Measurements from ENCODE around the gene ZNF445.
"Not testable (repeated sequence)": the region's sequence is repeated elsewhere in the genome, so short reads cannot be mapped to it uniquely, and the experiment has no call there.

ZNF445 gene

DNA sequence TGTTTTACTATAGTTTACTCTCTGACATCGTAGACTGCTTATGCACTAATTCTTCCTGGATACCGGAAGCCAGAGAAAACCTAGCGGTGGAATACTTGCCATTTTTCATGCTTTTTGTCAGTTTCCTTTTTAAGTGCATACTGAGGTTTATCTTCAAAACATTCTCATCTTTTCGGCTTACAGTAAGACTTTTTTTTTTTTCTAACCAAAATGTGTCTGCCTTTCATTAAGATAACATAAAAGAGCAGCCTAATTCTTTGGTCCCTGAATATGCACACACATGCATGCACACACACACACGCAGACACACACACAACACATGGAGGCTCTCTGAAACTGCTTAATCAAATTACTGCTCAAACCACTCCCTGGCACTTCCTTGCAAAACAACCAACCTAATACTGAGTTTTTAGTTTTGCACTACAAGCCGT, 1.3 kb downstream of the ZNF445 start:
- no peak for DNase-seq (ENCODE audit: low spot score)

DNA sequence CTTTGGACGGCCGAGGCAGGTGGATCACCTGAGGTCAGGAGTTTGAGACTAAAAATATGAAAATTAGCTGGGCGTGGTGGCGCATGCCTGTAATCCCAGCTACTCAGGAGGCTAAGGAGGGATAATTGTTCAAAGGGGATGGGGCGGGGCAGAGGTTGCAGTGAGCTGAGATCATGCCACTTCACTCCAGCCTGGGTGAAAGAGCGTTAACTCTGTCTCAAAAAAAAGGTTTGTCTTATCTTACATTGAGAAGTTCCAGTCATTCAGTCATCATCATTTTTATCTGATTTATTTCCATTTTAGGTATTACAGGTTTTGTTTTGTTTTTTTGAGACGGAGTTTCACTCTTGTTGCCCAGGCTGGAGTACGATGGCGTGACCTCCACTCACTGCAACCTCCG, 2.6 kb downstream of the ZNF445 start:
- DNase-seq (ENCODE audit: low spot score) = not testable (repeated sequence)

DNA sequence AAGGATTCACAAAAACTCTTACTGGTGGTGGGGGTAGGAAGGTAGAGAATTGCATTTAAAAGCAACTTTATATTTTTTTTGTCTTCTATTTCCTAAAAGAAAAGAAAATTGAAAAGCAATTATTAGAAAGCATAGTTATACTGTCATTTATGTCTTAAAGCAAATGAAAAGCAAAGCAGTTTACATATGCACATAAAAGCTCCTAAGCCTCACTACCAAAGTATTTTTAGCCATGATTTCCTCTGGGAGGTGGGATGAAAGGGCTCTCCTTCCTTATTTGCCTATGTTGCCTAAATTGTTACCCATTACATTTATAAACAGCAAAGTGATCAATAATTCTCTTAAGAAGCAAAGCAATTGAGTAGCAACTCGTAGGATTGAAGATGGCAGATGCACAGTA, 7.0 kb downstream of the ZNF445 start:
- DNase-seq (ENCODE audit: low spot score) = no peak

DNA sequence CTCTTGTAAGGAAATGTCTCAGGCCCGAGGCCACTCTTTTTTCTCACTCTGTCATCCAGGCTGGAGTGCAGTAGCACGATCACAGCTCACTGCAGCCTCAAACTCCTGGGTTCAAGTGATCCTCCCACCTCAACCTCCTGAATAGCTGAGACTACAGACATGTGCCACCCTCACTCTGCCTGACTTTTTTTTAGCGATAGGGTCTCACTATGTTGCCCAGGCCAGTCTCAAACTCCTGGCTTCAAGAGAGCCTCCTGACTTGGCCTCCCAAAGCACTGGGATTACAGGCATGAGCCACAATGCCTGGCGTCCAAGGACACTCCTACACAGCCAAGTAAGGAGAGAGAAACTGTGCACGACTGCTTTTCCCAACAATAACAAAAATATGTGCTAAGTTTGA, 7.6 kb downstream of the ZNF445 start:
- no peak for DNase-seq (ENCODE audit: low spot score)

DNA sequence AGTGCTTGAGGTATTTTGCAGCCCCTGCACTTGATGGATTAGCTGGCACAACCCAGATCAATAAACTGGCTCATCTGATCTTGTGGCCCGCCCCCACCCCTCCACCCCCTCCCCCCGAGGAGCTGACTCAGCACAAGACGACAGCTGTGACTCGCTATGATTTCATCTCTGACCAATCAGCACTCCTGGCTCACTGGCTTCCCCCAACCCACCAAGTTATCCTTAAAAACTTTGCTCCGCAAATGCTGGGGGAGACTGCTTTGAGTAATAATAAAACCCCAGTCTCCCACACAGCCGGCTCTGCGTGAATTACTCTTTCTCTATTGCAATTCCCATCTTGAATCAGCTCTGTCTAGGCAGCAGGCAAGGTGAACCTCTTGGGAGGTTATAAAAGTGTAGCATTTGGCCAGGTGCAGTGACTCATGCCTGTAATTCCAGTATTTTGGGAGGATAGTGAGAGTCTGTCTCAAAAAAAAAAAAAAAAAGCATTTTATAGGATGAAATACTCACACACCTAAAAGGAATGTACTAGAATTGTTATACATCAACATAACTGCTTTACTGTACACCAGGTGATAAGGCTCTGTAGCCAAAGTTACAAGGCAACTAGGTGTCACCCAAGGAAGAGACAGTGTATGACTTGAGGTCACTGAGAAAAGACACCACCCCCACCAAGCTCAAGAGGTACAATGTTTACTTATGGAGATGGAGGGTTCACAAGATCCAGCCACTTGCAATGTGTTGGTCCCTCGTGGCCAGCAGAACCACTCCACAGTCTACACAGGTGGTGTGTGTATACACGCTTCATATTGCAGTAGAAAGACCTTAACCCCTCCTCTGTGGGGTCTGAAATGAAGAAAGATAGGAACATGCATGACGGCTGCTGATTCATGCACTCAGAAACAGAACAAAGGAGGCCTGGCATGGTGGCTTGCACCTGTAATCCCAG, 8.6 kb downstream of the ZNF445 start:
- peak; percentile 17 for DNase-seq (ENCODE audit: low spot score)

DNA sequence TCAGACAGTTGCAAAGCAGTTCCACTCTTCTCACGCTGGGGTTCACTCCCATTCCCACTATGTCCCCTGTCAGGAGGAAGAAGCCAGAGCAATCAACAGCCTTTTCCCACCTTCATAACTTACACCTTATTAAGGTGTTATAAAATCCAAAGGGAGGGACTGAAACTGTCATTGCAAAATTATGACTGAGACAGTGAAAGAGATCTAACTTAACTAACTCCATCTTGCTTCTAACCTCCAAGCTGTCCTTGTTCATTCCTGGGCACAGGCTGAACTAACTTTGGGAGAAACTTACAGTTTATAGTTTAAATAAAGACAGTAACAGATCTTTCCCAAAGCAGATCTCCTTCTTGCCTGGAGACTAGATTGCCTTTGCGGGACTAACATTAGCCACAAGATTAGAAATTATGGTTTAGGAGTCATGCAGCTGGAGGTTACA, 9.4 kb downstream of the ZNF445 start:
- DNase-seq (ENCODE audit: low spot score) = not testable (repeated sequence)

DNA sequence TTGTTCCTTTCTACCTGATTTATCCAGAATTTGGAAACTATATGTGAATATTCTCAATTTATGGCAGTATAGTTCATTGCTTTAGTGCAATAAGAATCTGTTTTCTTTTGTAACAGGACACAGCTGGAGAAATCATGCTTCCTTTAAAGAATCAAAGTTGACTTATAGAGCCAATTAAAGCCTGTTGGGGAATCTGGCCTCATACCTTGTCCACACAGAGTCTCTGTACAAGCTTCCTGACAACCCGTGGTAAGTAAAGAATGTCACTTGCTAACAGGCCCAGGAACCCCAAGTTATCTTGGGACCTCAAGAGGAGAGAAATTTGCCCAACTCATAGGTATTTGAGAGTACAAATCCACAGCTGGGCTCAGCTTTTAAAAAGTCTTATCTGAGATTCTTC, 10.2 kb downstream of the ZNF445 start:
- DNase-seq (ENCODE audit: low spot score) = no peak

DNA sequence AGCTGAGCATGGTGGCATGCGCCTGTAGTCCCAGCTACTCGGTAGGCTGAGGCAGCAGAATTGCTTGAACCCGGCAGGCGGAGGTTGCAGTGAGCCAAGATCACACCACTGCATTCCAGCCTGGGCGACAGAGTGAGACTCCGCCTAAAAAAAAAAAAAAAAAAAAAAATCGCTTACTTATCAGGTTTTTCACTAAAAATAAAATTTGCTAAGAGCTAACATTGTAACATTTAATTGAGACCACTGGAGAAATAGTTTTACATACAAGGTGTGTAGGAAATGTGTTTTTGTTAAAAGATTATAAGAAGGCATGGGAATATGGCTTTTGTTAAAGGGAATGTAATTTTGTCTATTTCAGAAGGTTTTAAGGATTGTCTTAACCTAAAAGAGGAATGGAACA, 12.6 kb downstream of the ZNF445 start:
- not testable (repeated sequence) for DNase-seq (ENCODE audit: low spot score)

DNA sequence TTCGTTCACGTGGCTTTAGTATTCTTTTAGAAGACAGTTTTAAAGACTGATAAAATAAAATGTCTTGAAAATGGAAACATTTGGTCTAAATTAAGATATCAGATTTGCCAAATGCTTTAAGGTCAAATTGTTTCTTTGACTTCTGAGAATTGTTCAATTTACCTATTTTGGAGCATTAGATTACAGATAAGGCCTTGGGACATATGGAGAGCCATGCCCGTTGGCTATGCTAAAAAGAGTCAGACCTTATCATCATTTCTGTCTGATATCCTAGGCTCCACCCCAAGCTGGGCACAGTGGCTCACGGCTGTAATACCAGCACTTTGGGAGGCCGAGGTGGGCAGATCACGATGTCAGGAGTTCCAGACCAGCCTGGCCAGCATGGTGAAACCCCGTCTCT, 13.0 kb downstream of the ZNF445 start:
- DNase-seq (ENCODE audit: low spot score) = no peak

DNA sequence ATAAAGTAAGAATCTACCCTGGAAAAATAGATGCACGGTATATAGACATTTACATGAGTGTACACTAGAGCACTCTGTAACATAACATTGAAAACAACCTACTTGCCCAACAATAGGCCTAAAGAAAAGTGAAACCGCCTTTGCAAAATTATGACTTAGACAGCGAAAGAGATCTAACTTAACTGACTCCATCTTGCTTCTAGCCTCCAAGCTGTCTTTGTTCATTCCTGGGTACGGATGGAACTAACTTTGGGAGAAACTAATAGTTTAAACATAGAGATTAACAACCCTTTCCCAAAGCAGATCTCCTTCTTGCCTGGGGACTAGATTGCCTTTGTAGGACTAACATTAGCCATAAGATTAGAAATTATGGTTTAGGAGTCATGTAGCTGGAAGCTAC, 17.4 kb downstream of the ZNF445 start:
- not testable (repeated sequence) for DNase-seq (ENCODE audit: low spot score)

DNA sequence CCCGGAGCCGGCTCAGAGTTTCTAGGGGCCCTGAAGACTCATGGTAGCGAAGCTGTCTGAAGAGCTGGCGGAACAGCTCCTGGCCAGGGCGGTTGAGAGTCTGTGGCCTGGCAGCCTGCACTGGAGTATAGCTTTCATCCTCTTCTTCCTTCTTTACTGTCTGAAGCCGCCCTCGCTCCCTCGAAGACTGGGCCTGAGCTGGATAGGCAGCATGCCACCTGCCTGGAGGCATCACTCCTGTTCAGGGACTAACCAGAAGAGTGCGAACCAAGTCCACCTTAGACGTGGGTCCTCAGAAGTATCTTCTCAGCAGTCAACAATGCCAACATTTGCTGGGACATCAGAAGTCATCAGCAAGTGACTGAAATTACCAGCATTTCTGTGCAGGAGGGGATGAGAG, 22.2 kb downstream of the ZNF445 start:
- no peak for DNase-seq (ENCODE audit: low spot score)

DNA sequence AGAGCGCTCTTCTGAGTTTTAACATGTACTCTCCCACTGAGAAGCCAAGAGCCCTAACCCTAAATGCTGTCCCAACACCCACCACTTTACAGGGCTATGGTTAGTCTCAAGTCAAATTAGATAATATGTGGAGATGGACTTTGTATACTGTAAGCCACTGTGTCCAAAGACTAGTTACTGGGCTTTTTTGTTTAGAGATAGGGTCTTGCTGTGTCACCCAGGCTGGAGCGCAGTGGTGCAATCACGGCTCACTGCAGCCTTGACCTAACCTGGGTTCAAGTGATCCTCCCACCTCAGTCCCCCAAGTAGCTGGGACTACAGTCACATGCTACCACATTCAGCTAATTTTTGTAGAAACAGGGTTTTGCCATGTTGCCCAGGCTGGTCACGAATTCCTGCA, 23.2 kb downstream of the ZNF445 start:
- no peak for DNase-seq (ENCODE audit: low spot score)

DNA sequence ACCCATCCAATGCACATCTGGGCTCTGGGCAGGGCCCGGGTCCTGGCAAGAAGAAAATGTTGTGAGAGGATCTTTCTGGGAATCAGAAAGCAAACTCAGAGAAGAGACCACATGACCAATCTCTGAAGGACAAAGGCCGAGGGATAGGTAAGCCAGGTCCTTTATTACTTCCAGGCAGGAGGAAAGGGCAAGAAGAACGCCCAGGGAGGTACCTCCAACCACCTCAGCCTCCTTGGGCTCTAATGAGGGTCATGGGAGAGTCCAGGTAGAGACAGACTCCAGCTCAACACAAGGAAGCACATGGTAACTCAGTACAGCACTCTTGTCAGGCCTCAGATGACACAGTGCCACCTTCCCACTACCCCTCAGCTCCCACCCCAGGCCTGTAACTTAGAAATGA, 26.0 kb downstream of the ZNF445 start:
- no peak for DNase-seq (ENCODE audit: low spot score)

DNA sequence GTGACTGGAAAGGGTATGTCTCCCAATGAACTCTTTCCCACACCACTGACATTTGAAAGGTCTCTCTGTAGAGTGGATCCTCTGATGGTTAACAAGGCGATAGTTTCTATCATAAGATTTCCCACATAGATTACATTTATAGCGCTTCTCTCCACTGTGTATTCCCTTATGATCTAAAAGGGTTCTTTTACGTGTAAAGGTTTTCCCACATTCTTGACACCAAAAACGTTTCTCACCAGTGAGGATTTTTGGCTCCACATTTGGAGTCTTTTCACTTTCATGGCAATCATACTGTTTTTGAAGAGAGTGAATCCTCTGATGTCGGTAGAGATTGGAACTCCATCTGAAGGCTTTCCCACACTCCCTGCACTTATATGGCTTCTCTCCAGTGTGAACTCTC, 30.5 kb downstream of the ZNF445 start:
- no peak for DNase-seq (ENCODE audit: low spot score)

DNA sequence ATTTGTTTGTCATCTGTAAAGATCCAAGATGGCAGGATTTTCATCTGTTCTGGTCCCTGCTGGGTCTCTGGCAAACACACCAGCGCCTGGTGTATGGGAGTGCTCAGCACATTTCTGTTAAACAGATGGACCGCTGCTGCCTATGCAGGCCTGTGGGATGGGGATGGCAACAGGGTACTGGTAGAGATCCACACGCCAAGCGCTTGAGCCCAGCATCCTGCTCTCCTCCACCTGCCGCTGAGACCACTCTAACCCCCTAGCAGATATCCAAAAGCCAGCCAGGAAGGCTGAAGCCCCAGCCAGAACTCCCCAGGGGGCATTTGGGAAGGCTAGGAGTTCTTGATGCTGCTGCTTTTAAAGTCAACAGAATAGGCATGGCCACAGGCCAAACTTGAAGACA, 31.7 kb downstream of the ZNF445 start:
- DNase-seq (ENCODE audit: low spot score) = no peak

DNA sequence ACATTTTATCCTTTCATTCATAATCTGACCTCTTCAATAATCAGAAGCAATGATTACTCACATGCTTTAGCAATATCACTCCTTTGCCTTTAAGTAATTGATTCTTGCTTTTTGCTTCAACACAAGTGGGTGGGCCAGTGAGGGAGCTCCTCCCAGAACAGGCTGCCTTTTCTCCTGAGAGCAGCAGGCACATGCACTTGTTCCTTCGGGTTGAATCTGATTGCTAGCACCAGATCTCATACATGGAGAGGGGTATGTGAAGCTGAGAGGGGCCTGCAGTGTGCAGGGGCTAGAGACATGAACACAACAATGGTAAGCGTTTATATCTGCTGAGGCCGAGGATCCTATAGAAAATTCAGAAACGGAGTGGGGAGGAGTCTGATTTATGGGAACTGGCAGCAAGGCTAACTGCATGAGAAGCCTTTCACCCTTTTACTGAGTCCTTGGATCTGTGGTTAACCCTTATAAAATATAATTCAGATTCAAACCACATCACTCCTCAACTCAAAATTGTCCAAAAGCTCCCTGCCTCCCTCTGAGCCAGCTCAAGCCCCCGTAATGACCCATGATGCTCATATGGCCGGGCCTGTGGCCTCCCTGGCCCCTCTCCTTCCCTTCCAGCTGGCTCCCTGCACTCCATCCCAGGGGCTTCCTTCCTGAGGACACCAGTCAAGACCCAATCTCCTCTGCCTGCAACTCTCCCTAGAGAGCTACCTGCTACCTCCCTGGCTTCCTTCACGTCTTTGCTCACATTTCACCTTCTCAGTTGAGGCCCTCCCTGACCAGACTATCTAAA, 32.4 kb downstream of the ZNF445 start:
- DNase-seq (ENCODE audit: low spot score) = no peak

DNA sequence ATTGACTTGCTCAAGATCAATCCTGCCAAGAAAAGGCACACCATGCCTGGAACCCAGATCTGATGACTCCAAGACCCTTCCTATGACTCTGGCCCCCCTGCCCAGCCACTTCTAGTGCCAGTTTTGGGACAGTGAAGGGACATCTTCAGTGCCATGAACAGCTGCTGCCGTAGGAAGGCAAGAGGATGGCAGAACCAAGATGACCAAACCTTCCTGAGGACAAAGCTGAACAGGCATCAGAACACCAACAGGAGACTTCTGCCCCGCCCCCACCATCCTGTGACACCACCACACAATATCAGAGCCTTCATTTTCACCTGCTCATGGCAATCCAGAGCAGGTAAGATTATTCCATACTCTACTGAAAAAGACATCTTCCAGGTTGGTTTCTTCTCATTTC, 33.0 kb downstream of the ZNF445 start:
- no peak for DNase-seq (ENCODE audit: low spot score)

DNA sequence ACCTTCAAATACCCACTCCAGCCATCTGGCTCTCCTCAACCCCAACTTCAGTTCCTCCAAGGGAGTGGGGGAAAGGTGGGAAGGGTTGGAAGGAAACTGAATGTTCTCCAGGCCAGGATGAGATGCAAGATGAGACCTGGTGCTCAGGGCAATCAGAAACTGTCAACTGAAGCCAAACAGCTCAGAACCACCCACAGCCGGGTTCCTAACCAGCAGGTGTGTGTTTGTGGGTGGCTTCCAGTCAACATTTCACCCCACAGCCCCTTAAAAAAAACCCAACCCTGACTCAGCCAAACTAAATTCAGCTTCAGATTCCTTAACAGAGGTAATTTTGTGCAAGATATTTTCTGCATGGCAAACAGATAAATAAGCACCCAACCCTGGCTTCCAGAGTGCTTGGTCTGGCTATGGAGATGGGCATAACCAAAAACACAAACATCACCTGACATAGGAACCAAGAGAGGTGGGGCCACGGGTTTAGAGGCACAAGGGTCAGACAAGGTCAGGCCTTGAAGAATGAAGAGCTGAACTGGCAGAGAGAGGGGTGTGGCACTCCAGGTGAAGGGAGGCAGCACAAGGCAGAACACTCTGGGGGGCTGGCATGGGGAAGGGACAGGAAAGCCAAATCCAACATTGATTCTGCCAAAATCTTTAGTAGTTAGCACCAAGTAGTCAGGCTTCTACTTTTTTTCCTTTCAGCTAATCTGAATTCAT, 34.7 kb downstream of the ZNF445 start:
- no peak for DNase-seq (ENCODE audit: low spot score)

DNA sequence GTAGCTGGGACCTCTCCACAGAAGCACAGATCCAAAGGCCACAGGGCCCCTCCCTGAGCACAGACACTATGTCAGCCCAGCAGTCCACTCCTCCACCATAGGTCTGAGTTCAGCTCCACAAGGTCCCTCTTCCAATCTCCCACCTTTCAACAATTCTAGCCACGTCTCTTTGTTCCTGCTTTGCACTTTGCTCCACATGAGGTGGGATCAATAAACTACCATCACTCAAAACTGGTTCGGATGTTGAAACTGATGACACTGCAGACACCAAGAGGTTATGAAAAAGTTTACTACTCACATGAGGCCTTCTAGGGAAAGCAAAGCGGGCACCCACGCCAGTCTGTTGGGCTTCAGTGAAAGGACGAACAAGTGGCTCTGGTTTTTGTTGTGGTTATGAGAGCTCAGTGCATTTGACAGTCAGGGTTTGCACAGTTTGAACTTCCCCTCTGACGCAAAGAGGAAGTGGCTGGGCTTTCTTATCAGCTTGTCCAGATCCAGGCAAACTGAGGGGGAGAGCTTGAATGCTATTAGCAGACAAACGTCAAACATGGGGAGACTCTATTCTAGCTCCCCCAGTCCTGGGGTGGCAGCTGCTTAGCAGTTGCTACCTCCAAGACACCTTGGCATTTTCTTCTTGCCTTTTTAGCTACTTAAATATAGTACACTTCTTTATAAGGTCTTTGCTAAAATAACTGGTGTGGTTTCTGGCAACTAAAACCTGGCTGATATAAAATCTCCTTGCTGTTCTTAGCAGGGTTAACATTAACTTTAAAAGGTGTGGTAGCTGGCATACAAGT, 37.8 kb downstream of the ZNF445 start:
- DNase-seq (ENCODE audit: low spot score) = peak; percentile 63

DNA sequence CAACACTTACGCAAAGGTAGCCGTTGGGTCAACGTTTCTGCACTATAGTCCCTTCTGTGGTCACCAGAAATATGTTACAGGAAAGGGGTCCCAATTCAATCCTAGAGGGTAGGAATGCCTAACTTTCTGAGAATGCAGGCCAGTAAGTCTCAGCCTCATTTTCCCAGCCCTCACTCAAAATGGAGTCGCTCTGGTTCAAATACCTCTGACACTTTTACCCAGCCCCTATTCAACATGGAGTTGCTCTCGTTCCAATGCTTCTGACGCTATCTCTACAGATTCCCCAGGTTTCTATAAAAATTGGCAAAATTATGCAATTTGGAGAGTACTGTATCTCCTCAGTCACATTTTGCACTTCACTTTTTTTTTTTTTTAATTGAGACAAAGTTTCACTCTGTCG, 39.7 kb downstream of the ZNF445 start:
- DNase-seq (ENCODE audit: low spot score) = no peak

DNA sequence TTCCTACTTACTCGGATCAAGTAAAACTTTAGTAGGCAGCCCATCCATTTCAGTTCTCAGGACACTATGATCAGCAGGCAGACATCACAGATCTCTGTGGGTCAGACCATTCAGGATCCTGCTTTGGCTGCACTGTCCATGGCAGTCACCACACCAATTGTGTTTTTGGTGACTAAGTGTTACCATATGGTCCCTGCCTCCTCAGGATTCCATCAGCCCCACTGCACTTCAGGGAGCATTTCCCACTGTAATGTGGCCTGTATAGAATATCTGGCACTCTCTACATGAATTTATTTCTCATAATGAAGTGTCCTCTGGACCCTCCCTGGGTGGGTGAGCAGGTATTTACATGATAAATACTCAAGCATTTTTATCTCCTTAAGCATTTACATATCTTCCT, 41.3 kb downstream of the ZNF445 start:
- DNase-seq (ENCODE audit: low spot score) = no peak
